ELF-1 (cell line): Measurements from ENCODE around the gene PGR.

Experiments used
- DNase-seq: peaks from one replicate; pipeline ENCODE4 v3.0.0-alpha.2; 2016; ENCODE audit warnings: low read depth, low spot score

PGR gene

DNA sequence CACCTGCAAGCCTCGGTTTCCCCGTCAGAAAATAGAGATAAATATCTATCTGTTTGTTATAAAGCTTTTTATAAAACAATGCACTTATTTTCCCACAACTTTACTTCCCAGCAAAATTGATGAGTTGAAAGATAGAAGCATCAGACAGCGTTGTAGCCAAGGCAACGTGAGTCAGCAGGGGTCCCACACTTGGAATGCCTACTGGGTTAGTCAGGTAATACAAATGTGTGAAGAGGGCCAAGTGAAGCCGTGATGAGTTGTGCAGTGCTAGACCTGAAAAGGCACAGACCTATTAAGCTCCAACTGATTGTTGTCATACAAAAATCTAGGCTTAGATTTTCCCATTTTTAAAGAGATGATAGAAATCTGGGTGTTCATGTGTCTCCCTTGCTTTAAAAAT, 118.7 kb downstream of the PGR start:
- DNase-seq = peak; percentile 12

DNA sequence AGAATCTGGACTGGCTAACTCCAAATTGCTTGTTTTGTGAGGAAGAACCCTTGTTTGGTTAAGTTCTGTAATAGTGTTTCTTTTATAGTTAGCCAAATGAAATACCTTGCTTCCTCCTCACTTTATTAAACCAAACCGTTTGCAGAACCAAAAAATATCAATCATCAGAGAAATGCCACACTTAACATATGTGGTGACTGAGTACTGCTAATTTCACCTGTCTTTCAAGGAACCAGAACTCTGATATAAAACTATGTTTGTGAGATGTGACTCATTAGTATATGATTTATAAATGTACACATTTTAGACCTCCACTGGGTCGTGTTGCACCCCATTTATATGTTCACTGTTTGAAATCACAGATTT, 119.9 kb downstream of the PGR start:
- DNase-seq = no peak

DNA sequence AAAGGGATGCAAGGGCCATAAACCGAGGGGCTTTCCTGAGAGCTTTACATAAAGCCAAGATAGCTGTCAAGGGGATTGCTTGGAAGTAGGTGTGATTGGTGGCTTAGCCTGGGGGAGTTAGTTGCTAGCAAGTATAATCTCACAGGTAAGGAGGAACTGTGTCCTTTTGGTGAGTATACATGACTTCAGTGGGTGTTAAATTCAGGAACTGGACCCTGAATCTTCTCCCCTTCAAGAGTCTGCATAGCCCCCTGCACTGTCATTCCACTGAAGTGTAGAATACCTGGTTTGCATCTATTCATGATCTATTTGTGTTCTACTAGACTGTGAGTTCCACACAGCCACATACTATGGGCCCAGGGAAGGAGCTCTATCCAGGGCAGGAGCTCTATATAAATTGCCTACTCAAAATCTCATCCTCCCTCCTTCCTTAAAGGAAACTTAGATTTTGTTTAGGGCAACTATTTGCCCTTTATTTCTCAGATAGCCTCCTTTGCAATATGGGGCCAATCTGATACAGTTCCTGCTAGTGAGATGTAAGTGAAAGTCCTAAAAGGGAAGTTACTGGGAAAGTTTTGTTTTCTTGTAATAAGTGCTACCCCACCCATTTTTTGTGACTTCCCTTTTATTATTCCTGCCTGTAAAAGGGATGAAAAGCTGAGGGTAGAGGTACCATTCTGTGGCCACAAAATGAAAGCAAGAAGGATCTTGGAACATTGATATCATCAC, 120.5 kb downstream of the PGR start:
- no peak for DNase-seq

DNA sequence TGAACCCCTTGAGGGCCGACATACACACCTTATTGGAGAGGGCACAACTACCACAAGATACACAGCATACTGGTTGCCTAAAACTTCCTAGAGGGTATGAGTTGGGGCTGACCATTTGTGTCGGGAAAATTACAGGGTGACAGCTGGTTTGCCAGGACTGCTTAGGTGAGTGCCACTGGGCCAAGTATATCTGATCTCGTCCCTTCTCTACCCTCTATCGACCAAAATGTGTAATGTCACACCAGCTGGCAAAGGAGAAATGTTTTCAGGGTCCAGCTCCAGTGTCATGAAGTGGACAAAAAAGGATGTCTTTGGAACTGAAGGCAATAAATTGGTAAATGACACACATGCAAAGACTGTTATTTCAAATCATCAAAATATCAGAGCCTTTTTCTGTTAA, 126.1 kb downstream of the PGR start:
- DNase-seq = peak; percentile 13

DNA sequence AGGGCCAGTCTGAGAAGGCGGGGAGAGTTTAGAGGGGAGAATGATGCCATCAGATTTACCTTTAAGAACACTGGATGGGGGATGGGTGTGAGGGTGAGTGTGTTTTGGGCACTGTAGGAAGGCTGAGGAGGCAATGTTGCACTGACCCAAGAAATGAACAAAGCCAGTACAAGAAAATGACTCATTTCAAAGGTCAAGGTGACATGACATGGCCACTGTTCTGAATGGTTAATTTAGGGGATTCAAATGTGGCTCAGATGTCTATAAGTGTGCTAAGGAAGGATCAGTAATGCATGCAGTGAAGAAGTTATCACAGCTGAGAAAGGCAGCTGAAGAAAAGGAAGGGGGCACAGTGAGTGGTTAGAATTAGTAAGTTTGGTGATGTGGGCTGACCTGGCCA, 129.9 kb downstream of the PGR start:
- no peak for DNase-seq

DNA sequence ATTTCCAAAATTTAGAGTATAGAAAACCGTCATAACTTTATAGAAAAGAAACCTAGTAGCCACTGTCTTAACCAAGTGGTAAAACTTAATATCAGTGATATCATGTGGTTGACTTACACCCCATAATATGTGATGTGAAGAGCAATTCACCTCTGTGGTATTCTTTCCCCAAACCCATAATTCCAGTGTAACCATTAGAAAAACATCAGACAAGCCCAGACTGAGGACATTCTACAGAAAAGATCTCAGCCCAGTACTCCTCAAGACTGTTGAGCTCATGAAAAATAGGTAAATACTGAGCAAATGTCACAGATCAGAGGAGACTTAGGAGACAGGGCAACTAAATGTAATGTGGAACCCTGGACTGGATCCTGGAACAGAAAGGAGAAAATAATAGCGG, 134.6 kb downstream of the PGR start:
- DNase-seq = no peak

DNA sequence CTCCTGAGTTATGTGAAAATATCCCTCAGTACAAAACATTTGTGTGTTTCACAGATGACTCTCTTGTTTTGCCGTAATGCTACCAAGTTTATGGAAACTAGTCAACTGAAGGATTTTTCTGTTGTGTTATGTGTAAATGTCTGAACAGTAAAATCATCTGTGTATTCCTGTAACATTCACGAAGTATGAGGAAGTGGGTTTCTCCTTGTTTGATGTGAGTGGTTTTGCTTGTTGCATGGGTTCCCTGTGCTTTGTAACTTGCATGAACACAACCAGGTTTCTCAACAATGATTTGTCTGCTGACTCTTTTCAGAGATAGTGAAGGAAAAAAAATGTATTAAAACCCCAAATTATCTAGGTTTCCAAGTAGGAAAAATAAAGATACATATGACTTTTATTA, 138.1 kb downstream of the PGR start:
- DNase-seq = no peak

DNA sequence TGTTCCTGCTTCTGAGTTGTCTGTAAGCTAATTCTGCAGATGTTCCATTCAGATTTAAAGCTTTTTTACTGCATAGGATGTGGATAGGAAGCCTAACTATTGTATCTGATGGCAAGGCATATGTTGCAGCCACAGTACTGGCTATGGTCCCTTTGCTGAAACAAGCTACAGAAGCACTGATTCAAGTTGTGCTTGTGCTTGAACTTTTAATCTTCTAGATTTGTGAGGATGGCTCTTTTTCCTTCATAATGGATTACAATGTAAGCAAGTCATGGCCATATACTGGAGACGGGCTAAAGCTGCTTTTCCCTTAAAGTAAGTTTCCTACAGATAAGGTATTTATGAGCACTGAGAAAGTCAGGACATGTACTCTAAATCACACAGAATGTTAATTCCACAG, 138.7 kb downstream of the PGR start:
- no peak for DNase-seq

DNA sequence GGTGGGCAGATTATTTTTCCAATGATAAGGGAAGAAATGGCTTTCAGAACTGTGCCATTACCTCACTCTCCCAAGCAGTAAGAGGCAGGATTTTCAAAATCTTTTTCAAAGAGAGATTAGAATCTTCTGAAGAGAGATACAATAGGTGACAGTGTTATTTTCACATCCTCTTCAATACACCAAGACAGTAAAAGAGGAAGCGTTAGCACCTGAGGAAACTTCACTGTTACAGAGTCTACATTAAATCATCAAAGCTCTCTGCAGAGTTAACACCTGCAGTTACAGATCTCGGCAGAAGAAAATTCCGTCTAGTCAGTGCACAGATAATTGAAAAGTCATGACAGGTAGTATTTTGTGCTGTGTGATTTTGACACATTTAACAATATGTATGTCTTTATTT, 144.9 kb downstream of the PGR start:
- DNase-seq = no peak

DNA sequence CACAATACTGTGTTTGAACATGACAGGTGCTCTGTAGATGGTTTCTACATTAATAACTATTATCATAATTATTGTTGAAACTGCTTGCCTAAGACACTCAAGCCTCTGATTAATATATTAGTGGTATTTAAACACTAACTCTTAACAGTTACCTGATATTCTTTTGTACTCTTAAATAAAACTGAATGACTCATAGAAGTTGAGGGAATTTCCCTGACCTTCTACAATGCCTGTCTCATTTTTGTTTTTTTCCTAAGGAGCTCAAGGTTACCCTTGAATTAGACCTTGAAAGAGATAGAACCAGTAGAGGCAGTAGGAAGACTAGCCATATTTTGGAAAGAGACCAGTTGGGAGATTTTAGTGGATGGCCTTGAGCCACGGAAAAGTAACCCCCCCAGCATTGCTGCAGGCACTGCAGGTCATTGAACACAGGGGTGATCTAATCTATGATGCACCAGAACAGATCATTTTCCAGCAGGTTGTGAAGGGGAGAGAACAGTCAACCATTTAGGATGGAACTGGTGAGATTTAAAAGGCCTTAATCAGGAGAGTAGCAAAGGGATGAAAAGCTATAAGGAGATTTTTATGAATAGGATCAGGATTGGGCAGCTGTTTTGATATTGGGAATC, 148.3 kb downstream of the PGR start:
- no peak for DNase-seq

DNA sequence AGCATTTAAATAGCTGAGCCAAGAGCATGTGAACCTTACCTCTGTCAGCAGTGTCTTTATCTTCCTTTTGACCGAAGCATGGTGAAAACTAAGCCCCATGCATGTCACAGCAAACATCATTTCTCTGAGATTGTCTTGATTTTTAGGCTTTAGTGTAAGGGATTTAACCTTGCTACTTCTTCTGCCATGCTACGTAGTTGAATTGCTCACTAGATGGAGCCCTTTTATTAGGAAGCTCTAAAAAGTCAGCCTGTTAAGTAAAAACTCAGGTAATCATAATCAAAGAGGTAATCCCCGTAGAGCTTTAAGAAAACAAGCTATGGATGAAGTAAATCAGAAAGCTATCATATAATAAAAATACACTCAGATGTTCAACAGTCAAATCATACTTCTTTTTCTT, 149.5 kb downstream of the PGR start:
- no peak for DNase-seq
